MCF 10A (cell line): ENCODE measurements around the gene MBD3L5. TPM values are rescaled to one million over a fixed set of nuclear protein-coding genes. Genes with fewer than 3 reads are reported as not detected.
"Not testable (repeated sequence)": the region's sequence is repeated elsewhere in the genome, so short reads cannot be mapped to it uniquely, and the experiment has no call there.

Experiments
- BruUV-seq: library from RNA; stranded (reverse); fragments of 400-500 nt; replicated peaks from 2 replicates; lab custom pipeline; 2021; lab: Mats Ljungman, UMichigan
- CTCF ChIA-PET: fragments of 300-600 bp; sonication (Branson Sonifier 250); formaldehyde crosslinking; extraction: SDS; loops from one replicate; lab custom pipeline; 2021; ENCODE audit warnings: antibody characterized with exemption, inconsistent platforms; lab: Yijun Ruan, JAX
- POLR2A ChIA-PET: fragments of 300-600, 350-650 bp; sonication (Branson Sonifier 250); formaldehyde crosslinking; extraction: SDS; loops from one replicate; lab custom pipeline; 2020; ENCODE audit warnings: antibody characterized with exemption, inconsistent platforms; lab: Yijun Ruan, JAX
- DNase-seq: peaks from one replicate; pipeline ENCODE4 v3.0.0-alpha.2; 2018; ENCODE audit not compliant: unreplicated experiment
- H3K27ac Mint-ChIP-seq: one replicate; pipeline ENCODE4 v1.8.0; 2022; ENCODE audit warnings: mild to moderate bottlenecking, low read depth, mixed read lengths; ENCODE audit not compliant: unreplicated experiment
- H3K27me3 Mint-ChIP-seq: one replicate; pipeline ENCODE4 v1.8.0; 2022; ENCODE audit warnings: mixed read lengths; ENCODE audit not compliant: insufficient read depth, unreplicated experiment
- H3K36me3 Mint-ChIP-seq: one replicate; pipeline ENCODE4 v1.8.0; 2022; ENCODE audit warnings: mild to moderate bottlenecking, moderate library complexity, mixed read lengths; ENCODE audit not compliant: insufficient read depth, unreplicated experiment
- H3K4me1 Mint-ChIP-seq: one replicate; pipeline ENCODE4 v1.8.0; 2022; ENCODE audit warnings: mixed read lengths; ENCODE audit not compliant: insufficient read depth, unreplicated experiment
- H3K4me3 Mint-ChIP-seq: one replicate; pipeline ENCODE4 v1.8.0; 2022; ENCODE audit warnings: mild to moderate bottlenecking, moderate library complexity, mixed read lengths; ENCODE audit not compliant: unreplicated experiment
- H3K9me3 Mint-ChIP-seq: one replicate; pipeline ENCODE4 v1.8.0; 2022; ENCODE audit warnings: mixed read lengths; ENCODE audit not compliant: unreplicated experiment
- intact Hi-C: fragments of 100-400 bp; cut with micrococcal nuclease; formaldehyde crosslinking; loops from 2 replicates; pipeline ENCODE4 v1.14.1; 2022
- total RNA-seq: library from RNA; stranded (reverse); gene quantifications from 2 replicates; pipeline ENCODE4 v1.2.3, GENCODE V29; 2022

The MBD3L5 gene
- total RNA-seq, 1 experiment from 2014 or later, result not detected

GRCh38 chr19:7040079-7040478, 9.7 kb downstream of the MBD3L5 start, which contains the start of gene MBD3L4:
TSS of gene MBD3L4 (minus strand) at chr19:7040179. CDS start at chr19:7040144, 35 bp downstream.
- POLR2A ChIA-PET, DNase-seq, CTCF ChIA-PET, BruUV-seq, H3K4me3 Mint-ChIP-seq, H3K9me3 Mint-ChIP-seq, H3K36me3 Mint-ChIP-seq, H3K4me1 Mint-ChIP-seq, intact Hi-C loops, H3K27me3 Mint-ChIP-seq, H3K27ac Mint-ChIP-seq: not testable (repeated sequence)

DNA sequence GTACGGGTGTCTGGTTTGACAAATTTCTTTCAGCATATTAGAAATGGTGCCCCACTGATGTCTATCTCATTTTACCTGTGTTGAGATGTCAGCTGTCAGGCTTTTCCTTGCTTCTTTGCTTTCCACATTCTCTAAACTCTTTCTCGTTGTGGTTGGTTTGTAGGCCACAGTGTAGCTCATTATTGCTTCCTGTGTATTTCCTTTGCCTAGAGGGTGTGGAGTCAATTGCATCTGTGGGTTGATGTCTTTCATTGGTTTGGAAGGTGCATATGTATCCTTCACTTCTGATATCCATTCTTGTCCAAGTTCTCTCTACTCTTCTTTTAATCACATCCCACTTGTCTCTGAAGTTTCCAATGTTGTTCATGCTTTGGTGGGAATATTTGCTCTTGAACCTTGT, 11.2 kb downstream of the MBD3L5 start:
- H3K27me3 Mint-ChIP-seq, H3K4me3 Mint-ChIP-seq, CTCF ChIA-PET: not testable (repeated sequence)

DNA sequence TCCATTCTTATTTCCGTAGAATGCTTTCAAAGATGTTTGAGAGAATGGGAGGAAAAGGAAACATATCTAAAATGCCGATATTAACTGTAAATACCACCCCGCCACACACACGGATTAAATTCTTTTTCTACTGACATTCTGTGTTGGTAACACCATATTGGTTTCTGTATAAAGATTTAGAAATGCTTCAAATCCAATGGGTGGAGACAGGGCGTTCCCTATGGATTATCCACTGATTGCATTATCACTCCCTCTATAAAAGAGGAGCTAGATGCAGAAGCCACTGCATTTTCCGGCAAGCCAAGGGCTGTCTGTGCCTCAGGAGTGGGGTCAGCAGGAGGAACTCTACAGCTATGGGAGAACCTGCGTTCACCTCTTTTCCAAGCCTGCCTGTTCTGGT, 18.6 kb downstream of the MBD3L5 start, which contains the start of gene MBD3L2:
TSS of gene MBD3L2 (plus strand) at position 301 of the 400 bp plus-strand sequence. CDS start at position 354, 53 bp downstream.
- intact Hi-C loops, DNase-seq, H3K4me3 Mint-ChIP-seq, H3K36me3 Mint-ChIP-seq, H3K4me1 Mint-ChIP-seq, BruUV-seq, POLR2A ChIA-PET, H3K27ac Mint-ChIP-seq, CTCF ChIA-PET, H3K27me3 Mint-ChIP-seq, H3K9me3 Mint-ChIP-seq: not testable (repeated sequence)

More for the DNA sequence above, 11.2 kb downstream of the MBD3L5 start:
- H3K9me3 Mint-ChIP-seq, H3K4me1 Mint-ChIP-seq, H3K27ac Mint-ChIP-seq, DNase-seq, H3K36me3 Mint-ChIP-seq, BruUV-seq, intact Hi-C loops, POLR2A ChIA-PET: not testable (repeated sequence)

DNA sequence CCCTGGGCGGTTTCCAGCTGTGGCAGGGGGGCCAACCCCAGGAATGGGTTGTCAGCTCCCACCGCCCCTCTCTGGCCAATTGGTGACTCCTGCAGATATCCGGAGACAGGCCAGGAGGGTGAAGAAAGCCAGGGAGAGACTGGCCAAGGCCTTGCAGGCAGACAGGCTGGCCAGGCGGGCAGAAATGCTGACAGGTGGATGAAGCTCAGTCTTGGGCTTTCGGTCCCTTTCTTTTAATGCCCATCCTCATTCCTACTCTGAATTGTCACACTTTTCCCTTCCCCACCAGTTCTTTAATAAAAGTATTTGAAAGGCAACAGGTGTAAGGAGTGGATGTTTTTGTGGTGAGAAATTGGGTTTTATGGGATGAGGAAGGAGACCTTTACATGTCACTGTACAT, 21.0 kb downstream of the MBD3L5 start:
- BruUV-seq, H3K27ac Mint-ChIP-seq, H3K36me3 Mint-ChIP-seq, intact Hi-C loops, H3K27me3 Mint-ChIP-seq, CTCF ChIA-PET, H3K4me3 Mint-ChIP-seq, H3K9me3 Mint-ChIP-seq, H3K4me1 Mint-ChIP-seq, POLR2A ChIA-PET, DNase-seq: not testable (repeated sequence)

- H3K4me1 Mint-ChIP-seq, H3K36me3 Mint-ChIP-seq, H3K9me3 Mint-ChIP-seq, H3K27ac Mint-ChIP-seq, CTCF ChIA-PET, H3K4me3 Mint-ChIP-seq, DNase-seq, intact Hi-C loops, H3K27me3 Mint-ChIP-seq, BruUV-seq, POLR2A ChIA-PET: not testable (repeated sequence)
These were observed 22.5 kb downstream of the MBD3L5 start for GRCh38 chr19:7052896-7053295.

DNA sequence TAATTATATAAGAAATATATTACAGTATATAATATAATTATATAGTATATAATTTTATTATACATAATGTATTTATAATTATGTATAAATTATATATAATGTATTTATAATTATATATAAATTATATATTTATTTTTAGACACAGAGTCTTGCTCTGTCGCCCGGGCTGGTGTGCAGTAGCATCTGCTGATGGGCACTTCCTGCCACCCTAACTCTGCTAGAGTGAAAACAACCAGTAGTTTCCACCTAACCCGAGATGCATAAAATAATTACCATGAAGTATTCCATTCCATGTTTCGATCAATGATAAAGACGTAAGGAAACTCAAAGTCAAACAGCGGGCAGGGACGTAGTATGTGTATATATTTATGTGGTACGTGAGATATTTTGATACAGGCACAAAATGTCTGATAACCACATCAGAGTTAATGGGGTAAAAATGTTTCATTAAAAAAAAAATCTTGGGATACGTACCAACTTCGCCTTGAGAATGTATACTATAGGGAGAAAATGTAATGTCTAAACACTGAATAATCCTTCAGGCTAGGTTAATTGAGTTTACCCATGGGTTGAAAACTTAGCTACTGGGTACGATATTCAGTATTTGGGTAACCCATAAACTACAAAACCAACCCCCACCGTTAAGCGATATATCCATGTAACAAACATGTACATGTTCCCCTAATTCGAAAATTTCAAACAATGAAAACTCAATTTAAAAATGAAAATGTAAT, 24.4 kb downstream of the MBD3L5 start:
- H3K27me3 Mint-ChIP-seq, H3K4me1 Mint-ChIP-seq, BruUV-seq, H3K4me3 Mint-ChIP-seq, intact Hi-C loops, H3K9me3 Mint-ChIP-seq, H3K36me3 Mint-ChIP-seq, DNase-seq, POLR2A ChIA-PET, H3K27ac Mint-ChIP-seq, CTCF ChIA-PET: not testable (repeated sequence)

DNA sequence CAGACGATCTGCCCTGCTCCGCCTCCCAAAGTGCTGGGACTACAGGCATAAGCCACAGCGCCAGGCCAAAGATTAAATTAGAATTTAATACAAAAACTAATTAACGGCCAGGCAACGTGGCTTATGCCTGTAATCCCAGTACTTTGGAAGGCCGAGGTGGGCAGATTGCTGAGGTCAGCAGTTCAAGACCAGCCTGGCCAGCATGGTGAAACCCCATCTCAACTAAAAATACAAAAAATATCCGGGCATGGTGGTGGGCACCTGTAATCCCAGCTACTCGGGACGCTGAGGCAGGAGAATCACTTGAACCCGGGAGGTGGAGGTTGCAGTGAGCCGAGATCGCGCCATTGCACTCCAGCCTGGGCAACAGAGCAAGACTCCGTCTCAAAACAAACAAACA, 25.3 kb downstream of the MBD3L5 start:
- H3K4me3 Mint-ChIP-seq, CTCF ChIA-PET, H3K4me1 Mint-ChIP-seq, DNase-seq, H3K27ac Mint-ChIP-seq, BruUV-seq, H3K36me3 Mint-ChIP-seq, intact Hi-C loops, POLR2A ChIA-PET, H3K9me3 Mint-ChIP-seq, H3K27me3 Mint-ChIP-seq: not testable (repeated sequence)

DNA sequence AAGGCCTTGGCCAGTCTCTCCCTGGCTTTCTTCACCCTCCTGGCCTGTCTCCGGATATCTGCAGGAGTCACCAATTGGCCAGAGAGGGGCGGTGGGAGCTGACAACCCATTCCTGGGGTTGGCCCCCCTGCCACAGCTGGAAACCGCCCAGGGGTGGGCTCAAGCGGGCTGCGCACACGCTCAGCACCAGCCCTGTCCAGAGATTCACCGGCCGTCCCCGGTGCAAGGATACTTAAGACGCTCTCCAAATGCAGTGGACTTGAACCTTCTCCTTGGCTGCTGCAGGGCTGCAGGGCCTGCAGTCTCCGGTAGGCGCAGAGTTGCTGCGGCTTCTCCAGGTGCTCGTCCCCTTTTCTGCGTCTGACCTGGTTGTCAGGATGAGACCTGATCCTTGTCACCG, 26.0 kb downstream of the MBD3L5 start:
- H3K9me3 Mint-ChIP-seq, H3K36me3 Mint-ChIP-seq, intact Hi-C loops, H3K27me3 Mint-ChIP-seq, DNase-seq, BruUV-seq, CTCF ChIA-PET, POLR2A ChIA-PET, H3K4me1 Mint-ChIP-seq, H3K4me3 Mint-ChIP-seq, H3K27ac Mint-ChIP-seq: not testable (repeated sequence)

- POLR2A ChIA-PET, H3K27me3 Mint-ChIP-seq, H3K9me3 Mint-ChIP-seq, intact Hi-C loops, BruUV-seq, H3K36me3 Mint-ChIP-seq, H3K4me1 Mint-ChIP-seq, DNase-seq, H3K27ac Mint-ChIP-seq, CTCF ChIA-PET, H3K4me3 Mint-ChIP-seq: not testable (repeated sequence)
These were observed 28.2 kb downstream of the MBD3L5 start, which contains the start of gene MBD3L3 for GRCh38 chr19:7058576-7058975. TSS of gene MBD3L3 (minus strand) at chr19:7058676. CDS start at chr19:7058605, 71 bp downstream.
